Activated naive CD8-positive, alpha-beta T cell treated with anti-CD3 and anti-CD28 coated beads, Interleukin-2, amount 50 U/mL, for 24 hours (primary cell): ENCODE data around the gene LIPE.

Experiments used
- ATAC-seq: fragments of 150-1000 bp; cut with Tn5 transposase; one replicate; pipeline ENCODE4 v1.10.0; 2021
- DNase-seq: peaks from one replicate; pipeline ENCODE4 v3.0.0; 2021
- H3K27ac Mint-ChIP-seq: one replicate; pipeline ENCODE4 v1.8.0; 2021; ENCODE audit warnings: mild to moderate bottlenecking, mixed read lengths
- H3K27me3 Mint-ChIP-seq: one replicate; pipeline ENCODE4 v1.8.0; 2021; ENCODE audit warnings: mixed read lengths
- H3K36me3 Mint-ChIP-seq: one replicate; pipeline ENCODE4 v1.8.0; 2021; ENCODE audit warnings: low read depth, mixed read lengths
- H3K4me1 Mint-ChIP-seq: one replicate; pipeline ENCODE4 v1.8.0; 2021; ENCODE audit warnings: mixed read lengths
- H3K4me3 Mint-ChIP-seq: one replicate; pipeline ENCODE4 v1.8.0; 2021; ENCODE audit warnings: mild to moderate bottlenecking, moderate library complexity, mixed read lengths
- H3K9me3 Mint-ChIP-seq: one replicate; pipeline ENCODE4 v1.8.0; 2021; ENCODE audit warnings: mixed read lengths

Gene LIPE

GRCh38 chr19:42389899-42390298 is 37.3 kb downstream of the LIPE start, which contains the start of gene CNFN:
Gene CNFN, minus strand, starts transcription at chr19:42390297. Its CDS starts 1,260 bp downstream, at chr19:42389037.
- Mint-ChIP-seq H3K4me1 (peaks cover 7% of the 10 kb centered on the region), H3K9me3 (no peaks in the 10 kb centered on the region), H3K4me3 (no peak within 1 kb of the TSS), H3K27me3 (peaks cover 39% of the 10 kb centered on the region), H3K27ac (no peak within 1 kb of the TSS), H3K36me3 (no peaks in the 10 kb centered on the region)
- DNase-seq (no peak), ATAC-seq (no peak)

GRCh38 chr19:42388851-42389489 is 38.2 kb downstream of the LIPE start:
- no peaks in the 10 kb centered on the region for H3K9me3 Mint-ChIP-seq
- ATAC-seq (no peak), DNase-seq (no peak)
- H3K4me3 Mint-ChIP-seq: no peak overlapping the region
- peaks cover 39% of the 10 kb centered on the region for H3K27me3 Mint-ChIP-seq
- peaks cover 7% of the 10 kb centered on the region for H3K4me1 Mint-ChIP-seq
- H3K36me3 Mint-ChIP-seq: no peaks in the 10 kb centered on the region
- H3K27ac Mint-ChIP-seq: no peak overlapping the region

GRCh38 chr19:42386974-42387707 is 40.0 kb downstream of the LIPE start:
- peaks cover 48% of the 10 kb centered on the region for H3K27me3 Mint-ChIP-seq
- peaks cover 7% of the 10 kb centered on the region for H3K4me1 Mint-ChIP-seq
- peak; percentile 87 for ATAC-seq
- no peak overlapping the region for H3K27ac Mint-ChIP-seq
- peak overlapping the region; percentile 55 for H3K4me3 Mint-ChIP-seq
- no peaks in the 10 kb centered on the region for H3K9me3 Mint-ChIP-seq
- DNase-seq: peak; percentile 78
- no peaks in the 10 kb centered on the region for H3K36me3 Mint-ChIP-seq

- no peak for ATAC-seq
- H3K27me3 Mint-ChIP-seq: peaks cover 28% of the 10 kb centered on the region
- no peaks in the 10 kb centered on the region for H3K36me3 Mint-ChIP-seq
- H3K4me3 Mint-ChIP-seq: no peak overlapping the region
- DNase-seq: no peak
- no peaks in the 10 kb centered on the region for H3K9me3 Mint-ChIP-seq
- H3K27ac Mint-ChIP-seq: no peak overlapping the region
- peaks cover 8% of the 10 kb centered on the region for H3K4me1 Mint-ChIP-seq
Measured at GRCh38 chr19:42380155-42380554, 47.0 kb downstream of the LIPE start.

- DNase-seq: no peak
Measured at GRCh38 chr19:42378225-42379215, 48.7 kb downstream of the LIPE start.

GRCh38 chr19:42376177-42376555 is 51.0 kb downstream of the LIPE start:
- H3K4me1 Mint-ChIP-seq: peaks cover 8% of the 10 kb centered on the region
- peaks cover 12% of the 10 kb centered on the region for H3K27me3 Mint-ChIP-seq
- DNase-seq (no peak), ATAC-seq (no peak)
- H3K4me3 Mint-ChIP-seq: no peak overlapping the region
- H3K27ac Mint-ChIP-seq: no peak overlapping the region
- H3K36me3 Mint-ChIP-seq: no peaks in the 10 kb centered on the region
- no peaks in the 10 kb centered on the region for H3K9me3 Mint-ChIP-seq

More at GRCh38 chr19:42378225-42379215, 48.7 kb downstream of the LIPE start:
- peak; percentile 25 for ATAC-seq
- H3K4me1 Mint-ChIP-seq: peaks cover 8% of the 10 kb centered on the region
- peaks cover 28% of the 10 kb centered on the region for H3K27me3 Mint-ChIP-seq
- H3K36me3 Mint-ChIP-seq: no peaks in the 10 kb centered on the region
- no peak overlapping the region for H3K27ac Mint-ChIP-seq
- no peaks in the 10 kb centered on the region for H3K9me3 Mint-ChIP-seq
- H3K4me3 Mint-ChIP-seq: no peak overlapping the region

- Mint-ChIP-seq H3K4me1 (peaks cover 8% of the 10 kb centered on the region), H3K27me3 (peaks cover 8% of the 10 kb centered on the region), H3K36me3 (no peaks in the 10 kb centered on the region), H3K4me3 (no peak overlapping the region), H3K27ac (no peak overlapping the region), H3K9me3 (no peaks in the 10 kb centered on the region)
- ATAC-seq (no peak), DNase-seq (no peak)
Measured at GRCh38 chr19:42375415-42376176, 51.6 kb downstream of the LIPE start.

- DNase-seq (no peak), ATAC-seq (no peak)
- Mint-ChIP-seq H3K27me3 (peaks cover under 1% of the 10 kb centered on the region), H3K36me3 (no peaks in the 10 kb centered on the region), H3K4me1 (peaks cover 10% of the 10 kb centered on the region), H3K4me3 (no peak overlapping the region), H3K9me3 (no peaks in the 10 kb centered on the region), H3K27ac (no peak overlapping the region)
Measured at GRCh38 chr19:42374826-42375376, 52.3 kb downstream of the LIPE start.

- Mint-ChIP-seq H3K9me3 (no peaks in the 10 kb centered on the region), H3K4me1 (peaks cover 1% of the 10 kb centered on the region), H3K4me3 (no peak overlapping the region), H3K27me3 (no peaks in the 10 kb centered on the region), H3K27ac (no peak overlapping the region), H3K36me3 (no peaks in the 10 kb centered on the region)
- ATAC-seq: no peak
- DNase-seq: no peak
Measured at GRCh38 chr19:42370626-42371175, 56.5 kb downstream of the LIPE start.

- ATAC-seq (no peak), DNase-seq (no peak)
- Mint-ChIP-seq H3K9me3 (no peaks in the 10 kb centered on the region), H3K36me3 (no peaks in the 10 kb centered on the region), H3K4me3 (no peak overlapping the region), H3K27me3 (no peaks in the 10 kb centered on the region), H3K4me1 (peaks cover 3% of the 10 kb centered on the region), H3K27ac (no peak overlapping the region)
Measured at GRCh38 chr19:42370068-42370520, 57.1 kb downstream of the LIPE start.

GRCh38 chr19:42369433-42370067 is 57.6 kb downstream of the LIPE start:
- H3K4me3 Mint-ChIP-seq: no peak overlapping the region
- ATAC-seq: no peak
- no peaks in the 10 kb centered on the region for H3K36me3 Mint-ChIP-seq
- no peaks in the 10 kb centered on the region for H3K9me3 Mint-ChIP-seq
- peaks cover 4% of the 10 kb centered on the region for H3K4me1 Mint-ChIP-seq
- no peaks in the 10 kb centered on the region for H3K27me3 Mint-ChIP-seq
- DNase-seq: no peak
- H3K27ac Mint-ChIP-seq: no peak overlapping the region

- H3K9me3 Mint-ChIP-seq: no peaks in the 10 kb centered on the region
- no peak for DNase-seq
- ATAC-seq: no peak
- H3K36me3 Mint-ChIP-seq: peaks cover 5% of the 10 kb centered on the region
- no peaks in the 10 kb centered on the region for H3K27me3 Mint-ChIP-seq
- no peak overlapping the region for H3K27ac Mint-ChIP-seq
- H3K4me1 Mint-ChIP-seq: peaks cover 5% of the 10 kb centered on the region
- no peak overlapping the region for H3K4me3 Mint-ChIP-seq
Measured at GRCh38 chr19:42368765-42369164, 58.4 kb downstream of the LIPE start.

- DNase-seq: no peak
- Mint-ChIP-seq H3K9me3 (no peaks in the 10 kb centered on the region), H3K4me1 (peaks cover 8% of the 10 kb centered on the region), H3K27ac (no peak overlapping the region), H3K36me3 (peaks cover 9% of the 10 kb centered on the region), H3K27me3 (no peaks in the 10 kb centered on the region), H3K4me3 (no peak overlapping the region)
- no peak for ATAC-seq
Measured at GRCh38 chr19:42368360-42368759, 58.8 kb downstream of the LIPE start.
